Middle frontal gyrus (tissue), 1 donor: ENCODE results near the gene EFNB2.
A peak's percentile ranks its signal among the peaks of the same experiment; 100 is the strongest.

Experiments used
- DNase-seq: peaks from one replicate; pipeline ENCODE4 v3.0.0-alpha.2; 2015; ENCODE audit warnings: low spot score; ENCODE audit errors: extremely low spot score

The EFNB2 gene

GRCh38 chr13:106535552-106536243, at the start of gene EFNB2:
EFNB2 (minus strand) TSS chr13:106535662; CDS start chr13:106534964, 698 bp downstream.
- peak; percentile 90 for DNase-seq

GRCh38 chr13:106581225-106581624, 45.8 kb upstream of the EFNB2 start:
- no peak for DNase-seq

GRCh38 chr13:106575896-106576295, 40.4 kb upstream of the EFNB2 start:
- no peak for DNase-seq

GRCh38 chr13:106573868-106574267, 38.4 kb upstream of the EFNB2 start:
- no peak for DNase-seq

GRCh38 chr13:106573284-106573846, 37.9 kb upstream of the EFNB2 start:
- DNase-seq, result no peak

GRCh38 chr13:106570299-106570852, 34.9 kb upstream of the EFNB2 start:
- DNase-seq, result no peak

- no peak for DNase-seq
These were observed 34.0 kb upstream of the EFNB2 start for GRCh38 chr13:106569233-106570095.

GRCh38 chr13:106568299-106569003, 33.0 kb upstream of the EFNB2 start:
- DNase-seq, result no peak

GRCh38 chr13:106567474-106568298, 32.2 kb upstream of the EFNB2 start, which contains the start of gene ARGLU1:
ARGLU1 (minus strand) TSS chr13:106568137; CDS start chr13:106567919, 218 bp downstream.
- peak; percentile 94 for DNase-seq

- no peak for DNase-seq
These were observed 31.4 kb upstream of the EFNB2 start for GRCh38 chr13:106566641-106567473.

GRCh38 chr13:106565127-106565775, 29.8 kb upstream of the EFNB2 start:
- DNase-seq, result no peak

GRCh38 chr13:106562301-106562700, 26.8 kb upstream of the EFNB2 start:
- DNase-seq, result no peak

GRCh38 chr13:106561551-106562170, 26.2 kb upstream of the EFNB2 start:
- no peak for DNase-seq

GRCh38 chr13:106560821-106561220, 25.4 kb upstream of the EFNB2 start:
- no peak for DNase-seq

- no peak for DNase-seq
These were observed 23.1 kb upstream of the EFNB2 start for GRCh38 chr13:106558527-106558926.

GRCh38 chr13:106555631-106556328, 20.3 kb upstream of the EFNB2 start:
- DNase-seq, result no peak

GRCh38 chr13:106551751-106552150, 16.3 kb upstream of the EFNB2 start:
- DNase-seq, result no peak

- DNase-seq, result no peak
These were observed 15.9 kb upstream of the EFNB2 start for GRCh38 chr13:106551350-106551749.
